ENCODE data around the gene ANXA3.

ANXA3 gene

DNA sequence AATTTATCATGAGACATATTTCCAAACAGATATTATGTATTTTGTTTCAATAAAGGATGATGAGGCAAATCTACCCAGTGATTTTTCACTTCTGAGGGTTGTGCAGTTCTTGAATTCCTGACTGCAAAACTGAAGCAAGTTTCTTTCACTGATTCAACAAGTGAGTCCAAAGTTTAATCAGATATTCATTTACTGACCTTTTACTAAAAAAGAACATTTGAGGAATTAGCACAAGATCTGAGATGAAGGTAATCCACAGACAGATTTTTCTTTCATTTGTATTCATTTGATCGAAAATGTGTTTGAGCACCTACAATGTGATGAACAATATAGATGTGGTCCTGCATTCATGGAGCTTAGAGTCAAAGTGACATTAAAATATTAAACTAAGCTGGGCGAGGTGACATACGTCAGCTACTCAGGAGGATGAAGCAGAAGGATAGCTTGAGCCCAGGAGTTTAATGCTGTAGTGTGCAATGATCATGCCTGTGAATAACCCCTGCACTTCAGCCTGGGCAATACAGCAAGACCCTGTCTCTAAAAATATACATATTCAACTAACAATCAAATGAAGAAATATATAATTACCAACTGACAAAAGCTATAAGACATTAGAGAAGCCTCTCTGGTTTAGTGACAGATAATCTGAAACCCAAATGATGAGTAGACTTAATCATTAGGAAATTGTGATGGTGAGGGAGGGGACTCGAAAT, 76.6 kb downstream of the ANXA3 start:
- Histone ChIP-seq H3K27me3 (ENCODE audit: insufficient read depth, low read length) (no peaks in the 10 kb centered on the region), H3K79me2 (ENCODE audit: control insufficient read depth, insufficient read depth, low read length, unreplicated experiment) (no peaks in the 10 kb centered on the region), H3K4me1 (ENCODE audit: control insufficient read depth, insufficient read depth, low read length, unreplicated experiment) (no peaks in the 10 kb centered on the region), H3K36me3 (ENCODE audit: insufficient read depth, low read length) (no peaks in the 10 kb centered on the region), H2AFZ (ENCODE audit: low read length, unreplicated experiment) (no peak overlapping the region), H3K4me3 (ENCODE audit: low read depth, low read length) (no peak overlapping the region), H3K27ac (ENCODE audit: low read depth, low read length) (no peak overlapping the region)

DNA sequence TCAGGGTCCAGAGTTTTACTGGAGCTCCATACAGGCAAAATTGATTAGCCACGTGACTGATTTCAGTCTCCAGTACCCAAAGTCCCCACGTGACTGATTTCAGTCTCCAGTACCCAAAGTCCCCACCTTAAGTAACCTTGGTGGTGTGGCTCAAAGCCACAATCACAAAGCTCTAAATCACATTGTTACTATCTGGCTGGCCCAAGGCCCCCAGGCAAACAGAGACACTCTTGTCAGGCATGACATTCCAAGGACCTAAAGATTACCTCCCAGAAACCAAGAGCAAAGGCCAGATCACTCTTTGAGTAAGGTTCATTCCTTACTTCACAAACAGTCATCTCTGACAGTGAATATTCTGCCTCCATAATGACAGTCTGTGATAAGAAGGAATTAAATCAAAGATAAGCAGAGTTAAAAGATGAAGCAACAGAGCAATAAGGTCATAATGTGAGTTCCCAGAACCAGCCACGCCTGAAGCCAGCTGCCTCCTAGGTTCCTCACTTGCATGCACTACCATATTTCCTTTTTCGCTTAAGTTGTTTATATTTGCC, 78.5 kb downstream of the ANXA3 start:
- Histone ChIP-seq H2AFZ (ENCODE audit: low read length, unreplicated experiment) (no peak overlapping the region), H3K4me3 (ENCODE audit: low read depth, low read length) (no peak overlapping the region), H3K4me1 (ENCODE audit: control insufficient read depth, insufficient read depth, low read length, unreplicated experiment) (no peaks in the 10 kb centered on the region), H3K79me2 (ENCODE audit: control insufficient read depth, insufficient read depth, low read length, unreplicated experiment) (no peaks in the 10 kb centered on the region), H3K27ac (ENCODE audit: low read depth, low read length) (no peak overlapping the region), H3K36me3 (ENCODE audit: insufficient read depth, low read length) (no peaks in the 10 kb centered on the region), H3K27me3 (ENCODE audit: insufficient read depth, low read length) (no peaks in the 10 kb centered on the region)

- Histone ChIP-seq H3K4me1 (ENCODE audit: control insufficient read depth, insufficient read depth, low read length, unreplicated experiment) (no peaks in the 10 kb centered on the region), H3K4me3 (ENCODE audit: low read depth, low read length) (no peak overlapping the region), H3K27me3 (ENCODE audit: insufficient read depth, low read length) (no peaks in the 10 kb centered on the region), H2AFZ (ENCODE audit: low read length, unreplicated experiment) (no peak overlapping the region), H3K36me3 (ENCODE audit: insufficient read depth, low read length) (no peaks in the 10 kb centered on the region), H3K79me2 (ENCODE audit: control insufficient read depth, insufficient read depth, low read length, unreplicated experiment) (no peaks in the 10 kb centered on the region), H3K27ac (ENCODE audit: low read depth, low read length) (no peak overlapping the region)
Observed at GRCh38 chr4:78630615-78631014, 79.0 kb downstream of the ANXA3 start.

DNA sequence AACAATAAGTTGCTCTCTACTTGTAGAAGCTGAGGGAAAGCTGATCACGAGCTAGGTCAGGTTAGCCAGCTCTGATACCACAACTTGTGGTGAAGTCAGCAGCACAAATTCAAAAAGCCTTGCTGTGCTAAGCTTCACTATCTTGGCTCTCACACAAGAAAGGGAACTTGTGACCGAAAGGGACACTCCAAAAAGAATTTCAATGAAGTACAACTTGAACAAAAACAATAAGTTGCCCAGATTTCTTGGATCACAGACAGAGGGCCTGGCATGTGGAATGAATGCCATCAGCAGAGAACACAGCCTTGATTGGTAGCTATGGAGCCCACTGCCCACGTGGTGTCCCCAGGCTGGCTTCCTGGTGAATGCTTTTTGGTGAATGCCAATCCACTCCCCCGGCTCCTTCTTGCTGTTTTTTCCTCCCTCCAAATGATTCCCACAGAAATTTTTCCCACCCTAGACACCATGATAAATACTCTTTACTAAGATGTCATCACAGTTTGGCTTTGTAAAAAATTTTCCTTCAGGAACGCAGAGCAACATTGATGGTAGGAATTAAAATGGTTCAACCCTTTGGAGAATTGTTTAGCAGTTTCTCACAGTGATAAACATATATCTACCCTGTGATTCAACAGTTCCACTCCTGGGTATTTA, 82.6 kb downstream of the ANXA3 start:
- Histone ChIP-seq H3K79me2 (ENCODE audit: control insufficient read depth, insufficient read depth, low read length, unreplicated experiment) (no peaks in the 10 kb centered on the region), H3K27ac (ENCODE audit: low read depth, low read length) (no peak overlapping the region), H3K4me3 (ENCODE audit: low read depth, low read length) (no peak overlapping the region), H3K4me1 (ENCODE audit: control insufficient read depth, insufficient read depth, low read length, unreplicated experiment) (no peaks in the 10 kb centered on the region), H2AFZ (ENCODE audit: low read length, unreplicated experiment) (peak overlapping the region; percentile 42), H3K27me3 (ENCODE audit: insufficient read depth, low read length) (no peaks in the 10 kb centered on the region), H3K36me3 (ENCODE audit: insufficient read depth, low read length) (no peaks in the 10 kb centered on the region)

DNA sequence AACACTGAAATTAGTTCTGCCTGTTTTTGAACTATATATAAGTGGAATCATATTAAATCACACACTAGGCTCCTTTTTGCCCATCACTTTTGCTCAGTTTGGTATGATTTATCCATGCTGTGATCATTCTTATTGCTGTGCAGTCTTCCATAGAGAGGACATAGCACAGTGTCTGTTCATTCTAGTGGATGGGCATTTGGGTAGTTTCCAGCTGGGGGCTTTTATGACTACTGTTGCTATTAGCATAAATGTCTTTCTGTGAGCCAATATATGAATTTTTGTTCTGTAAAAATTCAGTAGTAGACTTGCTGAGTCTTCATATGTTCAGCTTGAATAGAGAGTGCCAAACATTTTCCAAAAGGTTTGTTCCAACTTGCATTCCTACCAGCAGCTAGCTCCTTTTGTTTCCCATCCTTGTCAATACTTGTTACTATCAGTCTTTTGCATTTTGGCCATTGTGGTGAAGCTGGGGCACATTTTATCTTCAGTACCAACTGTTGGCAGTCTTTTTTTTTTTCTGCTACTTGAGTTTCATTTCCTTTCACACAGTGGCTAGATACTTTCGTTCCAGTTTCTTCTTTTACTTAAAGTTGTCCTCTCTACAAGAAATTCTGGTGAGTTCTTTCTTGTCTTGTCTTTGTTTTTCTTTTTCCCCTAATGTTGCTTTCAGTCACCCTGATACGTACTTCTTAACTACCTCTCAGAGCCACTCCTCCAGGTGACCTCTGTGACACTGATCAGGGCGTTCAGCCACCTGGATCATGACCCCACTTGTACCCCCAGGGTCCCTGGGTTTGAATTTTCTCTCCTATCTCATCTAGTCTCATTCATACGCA, 87.0 kb downstream of the ANXA3 start:
- Histone ChIP-seq H3K79me2 (ENCODE audit: control insufficient read depth, insufficient read depth, low read length, unreplicated experiment) (no peaks in the 10 kb centered on the region), H3K27me3 (ENCODE audit: insufficient read depth, low read length) (no peaks in the 10 kb centered on the region), H3K36me3 (ENCODE audit: insufficient read depth, low read length) (no peaks in the 10 kb centered on the region), H2AFZ (ENCODE audit: low read length, unreplicated experiment) (no peak overlapping the region), H3K27ac (ENCODE audit: low read depth, low read length) (no peak overlapping the region), H3K4me3 (ENCODE audit: low read depth, low read length) (no peak overlapping the region), H3K4me1 (ENCODE audit: control insufficient read depth, insufficient read depth, low read length, unreplicated experiment) (no peaks in the 10 kb centered on the region)

GRCh38 chr4:78640714-78641113, 89.1 kb downstream of the ANXA3 start:
- Histone ChIP-seq H3K4me3 (ENCODE audit: low read depth, low read length) (no peak overlapping the region), H3K79me2 (ENCODE audit: control insufficient read depth, insufficient read depth, low read length, unreplicated experiment) (no peaks in the 10 kb centered on the region), H3K4me1 (ENCODE audit: control insufficient read depth, insufficient read depth, low read length, unreplicated experiment) (peaks cover 15% of the 10 kb centered on the region), H2AFZ (ENCODE audit: low read length, unreplicated experiment) (no peak overlapping the region), H3K27me3 (ENCODE audit: insufficient read depth, low read length) (no peaks in the 10 kb centered on the region), H3K27ac (ENCODE audit: low read depth, low read length) (no peak overlapping the region), H3K36me3 (ENCODE audit: insufficient read depth, low read length) (no peaks in the 10 kb centered on the region)

DNA sequence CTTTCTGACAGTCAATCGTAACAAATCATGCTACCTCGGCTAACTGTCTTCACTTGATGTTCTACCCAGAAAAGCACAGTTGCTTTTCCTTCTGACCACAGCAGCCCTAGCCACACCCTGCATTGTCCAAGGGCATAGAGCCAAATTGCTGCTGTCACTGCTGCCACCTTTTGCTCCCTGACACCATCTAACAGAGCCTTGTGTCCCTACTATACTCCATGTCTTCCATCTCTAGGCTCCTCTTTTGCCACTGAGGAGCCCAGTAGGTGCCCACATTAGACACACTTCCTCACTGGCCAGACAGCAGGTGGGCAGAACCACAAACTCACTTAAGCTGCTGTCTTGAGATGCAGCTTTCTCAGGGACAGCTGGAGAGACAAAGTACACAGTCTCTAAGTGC, 91.4 kb downstream of the ANXA3 start:
- H3K36me3 ChIP-seq (ENCODE audit: insufficient read depth, low read length) = no peaks in the 10 kb centered on the region
- no peaks in the 10 kb centered on the region for H3K27me3 ChIP-seq (ENCODE audit: insufficient read depth, low read length)
- H3K79me2 ChIP-seq (ENCODE audit: control insufficient read depth, insufficient read depth, low read length, unreplicated experiment) = no peaks in the 10 kb centered on the region
- H2AFZ ChIP-seq (ENCODE audit: low read length, unreplicated experiment) = no peak overlapping the region
- no peak overlapping the region for H3K4me3 ChIP-seq (ENCODE audit: low read depth, low read length)
- peaks cover 20% of the 10 kb centered on the region for H3K4me1 ChIP-seq (ENCODE audit: control insufficient read depth, insufficient read depth, low read length, unreplicated experiment)
- H3K27ac ChIP-seq (ENCODE audit: low read depth, low read length) = no peak overlapping the region

DNA sequence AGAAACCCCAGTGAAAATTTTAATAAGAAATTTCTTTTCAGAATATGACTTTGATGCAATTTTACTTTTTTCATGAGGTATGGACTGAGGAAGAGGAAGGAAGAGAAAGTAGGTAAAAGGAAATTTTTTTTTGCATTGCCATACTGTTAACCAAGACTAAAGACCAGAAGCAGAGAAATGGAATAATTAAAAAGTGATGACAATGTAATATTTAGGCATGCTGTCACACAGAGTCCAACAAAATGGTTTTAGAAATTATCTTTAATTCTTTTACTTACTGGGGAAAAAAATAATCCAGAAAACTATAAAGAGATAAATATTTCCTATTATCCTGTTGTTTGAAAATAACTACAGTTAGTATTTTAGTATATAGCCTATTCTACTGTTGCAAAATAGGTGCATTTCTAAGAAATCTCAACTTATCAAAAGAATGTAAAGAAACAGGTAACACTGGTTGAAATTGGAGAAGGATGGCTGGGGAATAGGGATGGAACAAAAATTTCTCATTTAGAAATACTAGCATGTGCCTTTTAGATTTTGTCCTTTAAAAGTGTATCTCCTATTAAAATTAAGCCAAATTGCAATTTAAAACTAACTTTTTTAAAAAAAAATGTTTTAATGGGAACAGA, 92.6 kb downstream of the ANXA3 start:
- H3K27me3 ChIP-seq (ENCODE audit: insufficient read depth, low read length) = no peaks in the 10 kb centered on the region
- H3K27ac ChIP-seq (ENCODE audit: low read depth, low read length) = peak overlapping the region; percentile 94
- peaks cover 20% of the 10 kb centered on the region for H3K4me1 ChIP-seq (ENCODE audit: control insufficient read depth, insufficient read depth, low read length, unreplicated experiment)
- no peaks in the 10 kb centered on the region for H3K79me2 ChIP-seq (ENCODE audit: control insufficient read depth, insufficient read depth, low read length, unreplicated experiment)
- H3K36me3 ChIP-seq (ENCODE audit: insufficient read depth, low read length) = no peaks in the 10 kb centered on the region
- H2AFZ ChIP-seq (ENCODE audit: low read length, unreplicated experiment) = peak overlapping the region; percentile 27
- no peak overlapping the region for H3K4me3 ChIP-seq (ENCODE audit: low read depth, low read length)

- Histone ChIP-seq H3K4me1 (ENCODE audit: control insufficient read depth, insufficient read depth, low read length, unreplicated experiment) (peaks cover 25% of the 10 kb centered on the region), H2AFZ (ENCODE audit: low read length, unreplicated experiment) (peak overlapping the region; percentile 17), H3K4me3 (ENCODE audit: low read depth, low read length) (peak overlapping the region; percentile 62), H3K27ac (ENCODE audit: low read depth, low read length) (peak overlapping the region; percentile 94), H3K36me3 (ENCODE audit: insufficient read depth, low read length) (no peaks in the 10 kb centered on the region), H3K27me3 (ENCODE audit: insufficient read depth, low read length) (no peaks in the 10 kb centered on the region), H3K79me2 (ENCODE audit: control insufficient read depth, insufficient read depth, low read length, unreplicated experiment) (no peaks in the 10 kb centered on the region)
Observed at GRCh38 chr4:78644744-78645330, 93.3 kb downstream of the ANXA3 start.

Data from ACC112 (cell line).